Prostate gland (tissue), 2 donors: Measurements from ENCODE around the gene PTPRD.

Experiments
- CTCF ChIP-seq, 4 experiments: fragments of 200-600 bp in 2 of 4; fragments of 450-650 bp in 2 of 4; sonication (generic) in 2 of 4; IDR thresholded peaks; 1 replicate in 3 of 4; 2 replicates in 1 of 4; pipeline ENCODE4 v1.5.1; 2016 to 2019; ENCODE audit warnings: antibody characterized with exemption in 4 of 4, mild to moderate bottlenecking in 2 of 4, moderate library complexity in 2 of 4
- POLR2A ChIP-seq: fragments of 450-650 bp; IDR thresholded peaks from one replicate; pipeline ENCODE4 v1.6.1; 2016; ENCODE audit warnings: antibody characterized with exemption, mild to moderate bottlenecking
- POLR2AphosphoS5 ChIP-seq: sonication (generic); formaldehyde crosslinking; IDR thresholded peaks from one replicate; pipeline ENCODE4 v1.6.1; 2017; ENCODE audit warnings: antibody characterized with exemption

DNA sequence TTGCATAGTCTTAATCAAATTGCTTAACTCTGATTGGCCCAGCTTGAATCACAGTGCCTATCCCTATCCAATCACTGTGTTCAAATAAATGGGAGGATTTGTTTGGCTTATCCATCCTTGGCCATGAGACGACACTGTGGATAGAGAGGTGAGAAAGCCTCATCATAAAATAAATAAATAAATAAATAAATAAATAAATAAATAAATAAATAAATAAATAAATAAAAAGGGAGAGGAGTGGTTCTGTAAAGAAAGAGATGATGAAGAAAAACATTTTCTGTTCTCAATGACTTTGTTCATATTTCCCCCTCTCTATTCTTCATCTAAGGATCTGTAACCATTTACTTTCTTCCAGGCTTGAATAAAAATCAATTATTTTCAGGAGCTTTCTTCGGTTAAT lies 74.7 kb downstream of the PTPRD start:
- TF ChIP-seq POLR2AphosphoS5 (no peak), CTCF (IDR thresholded peaks at IDR 0.05) (no peak), POLR2A (no peak)
